ENCODE data around the gene EIF4E1B.
A peak's percentile ranks its signal among the peaks of the same experiment; 100 is the strongest.

The EIF4E1B gene

DNA sequence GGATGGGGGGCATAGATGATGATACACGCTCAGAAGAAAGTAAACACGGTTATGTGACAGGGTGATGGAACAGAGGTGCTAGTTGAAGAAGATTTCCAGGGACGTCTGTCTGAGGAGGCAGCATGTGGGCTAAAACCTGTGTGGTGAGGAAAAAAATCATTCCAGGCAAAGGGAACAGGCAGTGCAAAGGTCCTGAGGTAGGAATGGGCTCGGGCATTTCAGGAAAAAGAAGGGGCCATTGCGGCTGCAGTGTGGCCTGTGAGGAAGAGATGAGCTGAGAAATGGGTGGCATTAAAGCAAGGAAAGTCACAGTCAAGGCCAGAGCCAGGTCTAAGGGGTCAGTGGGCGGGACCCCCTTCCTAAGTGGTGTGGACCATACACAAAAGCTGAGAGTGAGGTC, 35.0 kb downstream of the EIF4E1B start:
- DNase-seq: no peak

- no peak for DNase-seq
Observed at GRCh38 chr5:176667637-176668036, 37.2 kb downstream of the EIF4E1B start.

DNA sequence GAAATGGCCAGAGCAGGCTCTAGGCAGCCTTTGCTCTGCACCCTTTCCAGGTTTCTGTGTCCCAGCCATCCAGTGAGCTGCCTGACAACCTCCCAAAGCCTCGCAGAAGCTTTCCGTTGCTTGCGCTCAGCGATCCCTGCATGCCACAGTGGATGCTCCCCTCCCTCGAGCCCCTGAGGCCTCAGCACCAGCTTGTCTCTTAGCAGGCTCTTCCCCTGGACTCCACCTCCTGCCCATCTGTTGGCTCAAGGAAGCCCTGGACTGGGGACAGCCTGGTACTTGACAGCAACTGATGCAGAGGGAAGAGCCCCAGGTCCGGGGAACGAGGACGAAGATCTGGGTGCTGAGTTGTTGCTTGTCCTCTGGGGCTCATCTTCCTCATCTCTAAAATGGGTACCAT, 40.0 kb downstream of the EIF4E1B start:
- DNase-seq: no peak

GRCh38 chr5:176671399-176671798, 40.9 kb downstream of the EIF4E1B start:
- no peak for DNase-seq

DNA sequence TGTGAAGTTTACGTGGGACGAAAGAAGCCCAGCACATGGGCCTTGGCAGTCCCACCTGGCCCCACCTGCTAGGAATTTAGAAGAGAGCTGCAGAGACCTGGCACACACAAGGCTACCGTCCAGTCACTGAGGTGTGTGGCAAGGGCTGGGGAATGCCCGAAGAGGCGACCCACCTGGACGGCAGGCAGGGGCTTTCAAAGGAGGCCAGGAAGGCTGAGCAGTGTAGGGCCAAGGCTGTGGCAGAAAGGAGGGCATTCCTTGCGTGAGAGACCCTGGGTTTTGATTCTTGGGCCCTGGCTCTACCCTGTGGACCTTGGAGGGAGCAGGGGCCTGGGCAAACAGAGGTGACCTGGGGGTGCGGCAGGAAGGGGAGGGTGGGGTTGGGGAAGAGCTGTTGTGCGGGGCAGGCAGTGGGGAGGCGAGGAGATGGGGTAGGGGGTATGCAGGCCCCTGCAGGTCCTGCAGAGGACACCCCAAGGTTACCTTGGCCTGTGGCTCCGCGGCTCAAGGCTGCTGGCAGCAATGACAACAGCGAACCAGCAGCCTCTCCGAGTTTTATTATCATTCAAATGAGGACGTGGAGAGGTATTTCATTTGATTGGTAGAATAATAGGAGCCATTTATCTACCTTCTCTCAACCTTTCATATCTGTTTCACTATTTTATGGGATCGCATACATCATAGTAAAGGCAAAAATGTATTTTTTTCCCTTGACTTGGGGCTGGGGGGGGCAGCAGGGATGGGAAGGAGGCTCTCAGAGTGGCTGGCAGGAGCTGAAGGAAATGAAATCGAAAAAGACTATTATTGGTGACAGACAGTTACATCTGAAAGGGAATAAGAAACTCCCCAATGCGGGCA, 41.6 kb downstream of the EIF4E1B start:
- DNase-seq: no peak

GRCh38 chr5:176673651-176674583, 43.4 kb downstream of the EIF4E1B start:
- no peak for DNase-seq

DNA sequence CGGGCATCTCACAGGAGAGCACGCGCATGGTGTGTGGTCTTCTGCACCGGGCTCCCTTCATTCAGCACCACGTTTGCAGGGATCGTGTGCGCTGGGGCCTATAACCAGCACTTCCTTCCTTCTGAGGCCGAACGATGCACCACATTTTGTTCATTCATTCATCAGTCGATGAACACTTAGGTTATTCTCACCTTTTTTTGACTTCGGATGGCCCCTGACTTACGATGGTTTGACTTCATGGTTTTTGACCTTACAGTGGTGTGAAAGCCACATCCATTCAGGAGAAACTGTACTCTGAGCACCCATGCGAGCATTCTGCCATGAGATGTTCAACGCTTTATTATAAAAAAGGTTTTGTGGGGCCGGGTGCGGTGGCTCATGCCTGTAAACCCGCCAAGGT, 44.3 kb downstream of the EIF4E1B start:
- DNase-seq: no peak

DNA sequence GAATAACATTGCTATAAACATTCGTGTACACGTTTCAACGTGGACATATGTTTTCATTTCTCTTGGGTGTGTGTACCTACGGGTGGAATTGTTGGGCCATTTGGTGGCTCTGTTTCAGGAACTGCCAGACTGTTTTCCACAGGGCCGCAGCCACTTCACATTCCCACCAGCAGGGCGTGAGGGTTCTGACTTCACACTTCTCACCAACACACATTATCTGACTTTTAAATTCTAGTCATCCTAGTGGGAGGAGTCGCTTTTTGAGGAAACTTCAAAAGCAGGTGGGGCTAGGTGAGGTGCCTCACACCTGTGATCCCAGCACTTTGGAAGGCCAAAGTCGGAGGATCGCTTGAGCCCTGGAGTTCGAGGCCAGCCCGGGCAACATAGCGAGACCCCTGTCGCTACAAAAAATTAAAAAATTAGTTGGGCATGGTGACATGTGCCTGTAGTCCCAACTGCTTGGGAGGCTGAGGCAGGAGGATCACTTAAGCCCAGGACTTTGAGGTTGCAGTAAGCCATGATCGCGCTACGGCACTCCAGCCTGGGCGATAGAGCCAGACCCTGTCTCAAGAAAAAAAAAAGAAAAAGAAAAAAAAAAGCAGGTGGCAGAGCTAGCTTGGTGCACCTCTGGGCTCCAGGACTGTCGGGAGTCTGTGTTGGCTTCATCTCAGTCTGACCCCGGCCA, 45.3 kb downstream of the EIF4E1B start:
- DNase-seq: peak; percentile 21

- DNase-seq: no peak
Observed at GRCh38 chr5:176676361-176676824, 45.9 kb downstream of the EIF4E1B start.

GRCh38 chr5:176677209-176677939, 46.9 kb downstream of the EIF4E1B start:
- peak; percentile 99 for DNase-seq

- DNase-seq: no peak
Observed at GRCh38 chr5:176678584-176678983, 48.1 kb downstream of the EIF4E1B start.

GRCh38 chr5:176679365-176680225, 49.1 kb downstream of the EIF4E1B start:
- DNase-seq: no peak

DNA sequence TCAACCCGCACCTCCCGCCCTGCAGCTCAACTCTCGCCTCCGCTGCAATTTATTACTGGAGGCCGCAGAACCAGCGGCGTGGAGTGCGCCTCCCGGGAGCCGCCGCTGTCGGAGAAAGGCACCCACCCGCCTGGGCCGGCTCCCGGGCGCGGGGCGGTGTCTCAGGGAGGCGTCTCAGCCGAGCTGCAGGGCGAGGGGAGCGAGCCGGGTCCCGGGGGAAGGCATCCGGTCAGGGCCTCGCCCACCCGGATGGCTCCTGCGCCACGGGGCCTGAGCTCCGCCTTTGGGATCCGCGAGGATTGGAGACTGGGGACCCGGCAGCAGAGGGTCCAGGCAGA, 49.7 kb downstream of the EIF4E1B start:
- no peak for DNase-seq

GRCh38 chr5:176682016-176682531, 51.6 kb downstream of the EIF4E1B start:
- DNase-seq: no peak

GRCh38 chr5:176685010-176685409, 54.5 kb downstream of the EIF4E1B start:
- no peak for DNase-seq

DNA sequence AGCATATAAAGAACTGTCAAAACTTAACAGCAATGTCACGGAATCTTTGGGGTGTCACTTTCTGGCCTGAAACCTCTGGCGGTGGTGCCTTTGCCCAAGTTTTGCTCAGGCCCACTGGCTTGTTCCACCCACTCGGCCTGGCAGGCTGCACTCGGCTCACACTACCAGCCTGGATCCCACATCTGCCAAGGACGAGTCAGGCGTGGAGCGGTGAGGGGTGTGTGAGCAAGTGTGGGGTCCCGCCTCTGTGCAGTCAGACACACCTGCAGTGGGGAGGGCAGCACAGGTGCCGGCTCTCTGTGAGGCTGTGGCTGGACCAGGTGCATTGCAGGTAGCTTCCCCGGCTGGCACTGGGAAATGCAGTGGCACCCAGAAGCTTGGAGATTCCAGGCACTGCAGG, 56.8 kb downstream of the EIF4E1B start:
- no peak for DNase-seq

DNA sequence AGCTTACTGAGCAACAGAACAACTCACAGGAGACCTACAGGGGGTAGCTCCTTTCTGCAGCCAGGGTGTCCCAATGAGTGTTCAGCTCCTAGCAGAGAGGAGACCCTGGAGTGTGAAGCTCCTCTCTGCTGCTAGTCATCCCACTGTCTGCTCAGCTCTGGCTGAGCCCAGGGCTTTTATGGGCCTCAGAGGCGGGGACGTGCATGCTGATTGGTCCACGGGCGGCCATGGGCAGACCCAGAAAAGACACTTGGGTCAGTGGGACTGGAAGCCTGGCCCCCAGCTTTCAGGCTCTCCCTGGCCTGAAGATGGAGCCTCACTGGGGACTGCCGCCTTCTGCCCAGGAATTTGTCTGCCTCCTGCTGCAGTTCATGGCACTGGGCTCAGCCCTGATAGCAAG, 57.4 kb downstream of the EIF4E1B start:
- DNase-seq: no peak

DNA sequence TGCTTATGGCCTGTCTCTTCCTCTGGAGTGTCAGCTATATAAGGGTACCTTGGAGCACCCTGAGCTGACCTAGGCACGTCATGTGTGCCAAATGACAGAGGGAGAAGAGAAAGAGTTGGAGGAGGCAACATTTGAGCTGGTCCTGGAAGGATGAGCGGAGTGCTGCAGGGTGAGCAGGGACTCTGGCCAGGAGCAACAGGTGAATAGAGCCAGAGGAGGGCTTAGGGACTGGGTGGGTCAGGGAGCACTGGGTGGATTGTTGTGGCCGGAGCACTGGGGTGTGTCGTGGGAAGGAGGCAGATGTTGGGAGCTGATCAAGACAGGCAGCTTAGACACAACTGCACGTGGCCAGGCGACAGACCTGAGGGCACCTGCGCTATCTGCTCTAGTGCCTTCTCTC, 60.4 kb downstream of the EIF4E1B start:
- DNase-seq: no peak

DNA sequence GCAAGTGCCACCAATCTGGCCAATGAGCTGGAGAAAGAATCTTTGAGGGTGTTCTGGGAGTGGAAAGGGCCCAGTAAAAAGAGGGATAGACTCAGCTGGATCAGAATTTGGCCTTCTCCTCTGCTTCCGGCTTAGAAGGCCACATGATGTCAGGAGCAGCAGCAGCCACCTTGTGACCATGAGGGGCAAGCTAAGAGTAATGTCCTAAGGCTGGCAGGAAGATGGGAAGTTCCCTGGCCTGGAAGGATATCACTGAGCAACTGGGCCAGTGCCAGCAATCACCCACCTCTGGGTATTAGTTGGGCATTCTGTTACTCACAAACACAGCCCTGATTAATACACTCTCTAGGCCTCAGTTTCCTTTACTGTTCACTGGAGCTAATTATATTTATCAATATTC, 61.0 kb downstream of the EIF4E1B start:
- no peak for DNase-seq

GRCh38 chr5:176692326-176692725, 61.9 kb downstream of the EIF4E1B start:
- DNase-seq: no peak

DNA sequence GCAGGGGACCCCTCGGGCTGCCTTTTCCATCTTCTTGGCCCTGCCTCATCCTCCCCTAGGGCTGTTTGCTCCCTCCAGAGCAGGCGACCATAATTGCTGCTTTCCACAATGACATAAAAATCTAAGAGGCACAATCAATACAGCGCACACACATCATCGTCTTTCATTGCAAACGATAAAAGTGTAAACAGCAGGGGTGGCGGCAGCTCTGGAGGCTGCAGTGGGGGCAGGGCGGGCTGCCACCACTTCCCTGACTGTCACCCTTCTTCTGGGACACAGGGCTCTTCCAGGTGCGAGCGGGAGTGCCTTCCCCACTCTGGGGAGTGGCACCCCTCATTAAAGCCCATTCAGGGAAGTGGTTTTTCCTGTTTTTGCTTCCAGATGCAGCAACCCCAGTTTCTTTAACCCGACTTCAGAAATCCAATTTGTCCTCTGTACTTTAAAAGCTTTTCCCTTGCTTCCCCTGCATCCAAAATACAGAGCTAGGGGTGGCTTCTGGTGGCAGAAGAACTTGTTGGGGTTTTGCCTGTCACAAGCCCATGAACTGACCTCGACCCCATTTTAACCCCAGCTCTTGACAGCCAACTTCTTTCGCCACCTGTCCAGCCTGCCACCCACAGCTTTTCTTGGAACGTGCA, 62.5 kb downstream of the EIF4E1B start:
- DNase-seq: no peak

Measured in NCI-H446 treated with DMSO at 0.1 percent for 48 hours (cell line).